ENCODE measurements around the gene NFAT5. TPM values are rescaled to one million over a fixed set of nuclear protein-coding genes. Genes with fewer than 3 reads are reported as not detected.

NFAT5 gene
- polyA plus RNA-seq, 3 donors: 2.4 to 6.9 (median 2.5) TPM

DNA sequence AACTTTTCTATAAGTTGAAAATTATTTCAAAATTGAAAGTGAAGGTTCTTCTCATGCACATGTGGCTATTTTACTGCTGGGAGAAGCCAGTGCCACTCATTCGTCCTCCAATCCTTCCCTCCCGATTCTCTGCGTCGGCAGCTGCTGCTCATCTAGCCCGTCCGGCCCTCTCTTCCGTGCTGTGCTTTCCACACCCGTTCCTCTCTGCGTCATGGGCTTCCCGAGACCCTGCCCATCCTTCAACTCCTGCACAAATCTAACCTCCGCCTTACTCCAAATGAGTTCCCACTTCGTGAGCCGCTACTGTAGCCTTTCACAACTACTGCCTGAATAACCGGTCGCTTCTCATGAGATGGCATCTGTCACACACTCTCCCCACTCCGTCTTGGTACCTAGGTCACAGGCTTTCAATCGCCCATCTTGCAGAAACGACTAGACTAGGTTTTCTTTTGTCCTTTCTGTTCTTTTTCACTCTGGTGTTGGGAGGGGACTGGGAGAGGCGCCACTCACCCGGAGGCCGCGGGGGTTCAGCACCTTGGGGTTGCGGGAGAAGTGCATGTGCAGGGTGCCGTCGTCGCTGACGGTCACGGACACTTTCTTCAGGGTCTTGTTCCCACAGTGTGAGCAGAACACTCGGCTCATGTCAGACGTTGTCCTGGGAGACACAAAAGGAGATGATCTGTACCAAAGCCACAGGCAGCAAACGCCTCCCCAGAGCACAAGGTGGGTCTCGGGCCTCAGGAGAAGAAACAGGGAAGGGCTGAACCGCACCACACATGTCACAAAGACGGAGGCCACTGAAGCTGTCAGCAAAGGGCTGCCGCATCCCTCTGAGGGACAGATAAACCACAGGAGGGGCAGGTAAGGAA lies 178.8 kb downstream of the NFAT5 start:
- TF ChIP-seq, protein P1, sequence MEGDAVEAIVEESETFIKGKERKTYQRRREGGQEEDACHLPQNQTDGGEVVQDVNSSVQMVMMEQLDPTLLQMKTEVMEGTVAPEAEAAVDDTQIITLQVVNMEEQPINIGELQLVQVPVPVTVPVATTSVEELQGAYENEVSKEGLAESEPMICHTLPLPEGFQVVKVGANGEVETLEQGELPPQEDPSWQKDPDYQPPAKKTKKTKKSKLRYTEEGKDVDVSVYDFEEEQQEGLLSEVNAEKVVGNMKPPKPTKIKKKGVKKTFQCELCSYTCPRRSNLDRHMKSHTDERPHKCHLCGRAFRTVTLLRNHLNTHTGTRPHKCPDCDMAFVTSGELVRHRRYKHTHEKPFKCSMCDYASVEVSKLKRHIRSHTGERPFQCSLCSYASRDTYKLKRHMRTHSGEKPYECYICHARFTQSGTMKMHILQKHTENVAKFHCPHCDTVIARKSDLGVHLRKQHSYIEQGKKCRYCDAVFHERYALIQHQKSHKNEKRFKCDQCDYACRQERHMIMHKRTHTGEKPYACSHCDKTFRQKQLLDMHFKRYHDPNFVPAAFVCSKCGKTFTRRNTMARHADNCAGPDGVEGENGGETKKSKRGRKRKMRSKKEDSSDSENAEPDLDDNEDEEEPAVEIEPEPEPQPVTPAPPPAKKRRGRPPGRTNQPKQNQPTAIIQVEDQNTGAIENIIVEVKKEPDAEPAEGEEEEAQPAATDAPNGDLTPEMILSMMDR (IDR thresholded peaks at IDR 0.05): no peak
- WGBS (ENCODE audit: insufficient coverage): 98% methylated on average over 29 of the region's 35 CpGs
- no peak for DNase-seq
- peaks cover 88 to 99% of the 10 kb centered on the region in 2 donors for H3K36me3 ChIP-seq (replicated peaks in 1 of 2; ENCODE audit: control insufficient read depth in 1 of 2, insufficient read depth in 2 of 2, low read length in 2 of 2)
- H3K4me3 Mint-ChIP-seq: no peak overlapping the region
- no peak overlapping the region for H3K4me2 ChIP-seq (replicated peaks; ENCODE audit: extremely low read depth, low read length, poor library complexity, severe bottlenecking)
- no peak overlapping the region for H3K9ac ChIP-seq (ENCODE audit: insufficient read depth, low read length, poor library complexity, severe bottlenecking)
- H3K27ac Mint-ChIP-seq: peak overlapping the region in 1 of 7 donors; percentile 3
- H3K27me3 ChIP-seq (ENCODE audit: control insufficient read depth in 2 of 2, insufficient read depth in 2 of 2, low read length in 2 of 2): no peaks in the 10 kb centered on the region
- intact Hi-C loops (cut with micrococcal nuclease): no loop called here
- no peak overlapping the region for H3K27ac ChIP-seq (ENCODE audit: low read depth in 1 of 2, low read length in 2 of 2)
- no peaks in the 10 kb centered on the region for H3K4me1 ChIP-seq (ENCODE audit: control insufficient read depth in 1 of 2, insufficient read depth in 2 of 2, low read length in 2 of 2)
- no peaks in the 10 kb centered on the region for H3K79me2 ChIP-seq (ENCODE audit: insufficient read depth, low read length)
- H3K36me3 Mint-ChIP-seq: peaks cover 83 to 98% of the 10 kb centered on the region in 2 donors
- H3K4me1 Mint-ChIP-seq: peaks cover 2% of the 10 kb centered on the region
- H4K20me1 ChIP-seq (ENCODE audit: insufficient read depth, low read length): no peaks in the 10 kb centered on the region
- H3K9me3 Mint-ChIP-seq: peaks cover 0 to 4% (median 0%) of the 10 kb centered on the region in 7 donors
- H3K4me3 ChIP-seq (replicated peaks in 1 of 3; ENCODE audit: low read depth in 2 of 3, low read length in 3 of 3): no peak overlapping the region
- no peak overlapping the region for H2AFZ ChIP-seq (ENCODE audit: insufficient read depth, low read depth, low read length, poor library complexity, severe bottlenecking)
- H3K9me3 ChIP-seq (replicated peaks in 1 of 2; ENCODE audit: control insufficient read depth in 1 of 2, insufficient read depth in 1 of 2, low read length in 2 of 2): no peaks in the 10 kb centered on the region
- no peaks in the 10 kb centered on the region for H3K27me3 Mint-ChIP-seq (ENCODE audit: low read depth in 3 of 3)

GRCh38 chr16:69745232-69745612 lies 179.5 kb downstream of the NFAT5 start:
- DNase-seq: no peak

More at GRCh38 chr16:69745232-69745612, 179.5 kb downstream of the NFAT5 start:
- no peak overlapping the region for H2AFZ ChIP-seq (ENCODE audit: insufficient read depth, low read depth, low read length, poor library complexity, severe bottlenecking)
- peaks cover 2% of the 10 kb centered on the region for H3K4me1 Mint-ChIP-seq
- TF ChIP-seq, protein P1 (IDR thresholded peaks at IDR 0.05): no peak
- H3K27ac Mint-ChIP-seq: no peak overlapping the region
- H3K4me1 ChIP-seq (ENCODE audit: control insufficient read depth in 1 of 2, insufficient read depth in 2 of 2, low read length in 2 of 2): no peaks in the 10 kb centered on the region
- no peak overlapping the region for H3K4me3 ChIP-seq (replicated peaks in 1 of 3; ENCODE audit: low read depth in 2 of 3, low read length in 3 of 3)
- no peak overlapping the region for H3K4me2 ChIP-seq (replicated peaks; ENCODE audit: extremely low read depth, low read length, poor library complexity, severe bottlenecking)
- no peak overlapping the region for H3K9ac ChIP-seq (ENCODE audit: insufficient read depth, low read length, poor library complexity, severe bottlenecking)
- no peak overlapping the region for H3K4me3 Mint-ChIP-seq
- intact Hi-C loops (cut with micrococcal nuclease): no loop called here
- peaks cover 86 to 99% of the 10 kb centered on the region in 2 donors for H3K36me3 ChIP-seq (replicated peaks in 1 of 2; ENCODE audit: control insufficient read depth in 1 of 2, insufficient read depth in 2 of 2, low read length in 2 of 2)
- 98% methylated on average over 6 of the region's 11 CpGs for WGBS (ENCODE audit: insufficient coverage)
- H3K79me2 ChIP-seq (ENCODE audit: insufficient read depth, low read length): no peaks in the 10 kb centered on the region
- peaks cover 0 to 4% (median 0%) of the 10 kb centered on the region in 7 donors for H3K9me3 Mint-ChIP-seq
- peaks cover 81 to 97% of the 10 kb centered on the region in 2 donors for H3K36me3 Mint-ChIP-seq
- no peak overlapping the region for H3K27ac ChIP-seq (ENCODE audit: low read depth in 1 of 2, low read length in 2 of 2)
- no peaks in the 10 kb centered on the region for H3K27me3 Mint-ChIP-seq (ENCODE audit: low read depth in 3 of 3)
- no peaks in the 10 kb centered on the region for H3K27me3 ChIP-seq (ENCODE audit: control insufficient read depth in 2 of 2, insufficient read depth in 2 of 2, low read length in 2 of 2)
- no peaks in the 10 kb centered on the region for H4K20me1 ChIP-seq (ENCODE audit: insufficient read depth, low read length)
- no peaks in the 10 kb centered on the region for H3K9me3 ChIP-seq (replicated peaks in 1 of 2; ENCODE audit: control insufficient read depth in 1 of 2, insufficient read depth in 1 of 2, low read length in 2 of 2)

Data from CD14-positive monocyte (primary cell).